ENCODE data around the gene CDC20. TPM values are rescaled to one million over a fixed set of nuclear protein-coding genes. Genes with fewer than 3 reads are reported as not detected.

CDC20 gene
- 1.4 TPM for total RNA-seq (ENCODE audit: insufficient read depth, low replicate concordance)

DNA sequence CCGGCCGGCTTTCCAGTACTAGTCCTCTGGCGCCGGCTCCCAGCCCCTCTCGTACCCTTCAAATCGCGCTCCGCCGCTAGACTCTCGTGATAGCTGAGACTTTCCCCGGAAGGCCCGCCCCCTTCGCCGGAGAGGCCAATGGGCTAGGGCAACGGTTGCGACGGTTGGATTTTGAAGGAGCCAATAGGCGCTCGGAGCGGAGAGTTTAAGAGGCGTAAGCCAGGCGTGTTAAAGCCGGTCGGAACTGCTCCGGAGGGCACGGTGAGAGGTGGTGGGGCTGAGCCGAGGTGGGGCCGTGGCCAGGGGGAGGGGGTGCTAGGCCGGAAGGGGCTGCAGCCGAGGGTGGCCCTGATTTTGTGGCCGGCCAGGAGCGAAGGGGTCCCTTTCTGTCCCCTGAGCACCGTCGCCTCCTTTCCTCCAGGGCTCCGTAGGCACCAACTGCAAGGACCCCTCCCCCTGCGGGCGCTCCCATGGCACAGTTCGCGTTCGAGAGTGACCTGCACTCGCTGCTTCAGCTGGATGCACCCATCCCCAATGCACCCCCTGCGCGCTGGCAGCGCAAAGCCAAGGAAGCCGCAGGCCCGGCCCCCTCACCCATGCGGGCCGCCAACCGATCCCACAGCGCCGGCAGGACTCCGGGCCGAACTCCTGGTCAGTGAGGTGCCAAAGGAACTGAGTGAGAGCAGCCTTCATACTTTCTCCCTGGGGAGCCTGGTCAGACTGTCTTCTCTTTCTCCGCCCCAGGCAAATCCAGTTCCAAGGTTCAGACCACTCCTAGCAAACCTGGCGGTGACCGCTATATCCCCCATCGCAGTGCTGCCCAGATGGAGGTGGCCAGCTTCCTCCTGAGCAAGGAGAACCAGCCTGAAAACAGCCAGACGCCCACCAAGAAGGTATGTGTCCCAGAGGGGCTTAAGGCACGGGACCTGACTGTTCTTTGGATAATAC, at the start of gene CDC20:
TSS of gene CDC20 (plus strand) at position 236 of the 948 bp plus-strand sequence. CDS start at position 471, 235 bp downstream.
- peak; percentile 99 for DNase-seq (ENCODE audit: low spot score)

DNA sequence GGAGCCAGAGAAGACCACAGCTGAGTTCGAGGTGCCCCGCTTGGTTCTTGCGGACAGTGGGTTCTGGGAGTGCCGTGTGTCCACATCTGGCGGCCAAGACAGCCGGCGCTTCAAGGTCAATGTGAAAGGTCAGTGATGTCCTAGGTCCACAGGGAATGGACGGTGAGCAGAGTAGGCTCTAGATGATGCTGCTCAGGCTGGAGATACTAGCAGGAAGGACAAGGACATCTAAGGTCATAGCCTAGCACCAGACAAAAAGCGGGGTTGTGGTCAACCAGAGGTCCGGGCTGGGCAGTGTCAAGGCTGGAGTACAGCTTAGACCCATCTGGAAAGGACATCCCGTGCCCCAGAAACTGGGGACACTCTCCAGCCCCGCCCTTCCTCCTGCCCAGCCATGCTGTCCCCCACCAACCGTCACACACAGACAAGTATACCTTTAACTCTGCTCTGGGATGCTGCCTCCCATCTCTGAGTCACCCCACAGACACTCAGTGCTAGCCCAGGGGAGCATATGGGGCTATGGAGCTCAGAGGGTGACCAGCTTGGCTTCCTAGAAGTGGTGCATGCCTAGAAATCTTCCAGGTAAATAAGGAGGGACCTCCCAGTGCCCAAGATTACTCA, 49.3 kb upstream of the CDC20 start:
- DNase-seq (ENCODE audit: low spot score) = no peak

DNA sequence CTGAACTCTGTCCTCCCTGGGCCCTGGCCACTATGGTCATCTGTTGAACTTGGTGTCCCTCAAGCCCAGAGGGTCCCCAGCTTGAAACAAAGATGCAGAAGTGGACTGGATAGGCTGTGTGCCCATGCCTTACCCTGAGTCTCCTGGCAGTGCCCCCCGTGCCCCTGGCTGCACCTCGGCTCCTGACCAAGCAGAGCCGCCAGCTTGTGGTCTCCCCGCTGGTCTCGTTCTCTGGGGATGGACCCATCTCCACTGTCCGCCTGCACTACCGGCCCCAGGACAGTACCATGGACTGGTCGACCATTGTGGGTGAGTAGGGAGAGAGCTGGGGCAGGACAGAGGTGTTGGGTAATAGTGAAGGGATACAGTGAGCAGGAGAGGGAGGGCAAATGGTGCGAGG, 47.3 kb upstream of the CDC20 start:
- DNase-seq (ENCODE audit: low spot score) = no peak

DNA sequence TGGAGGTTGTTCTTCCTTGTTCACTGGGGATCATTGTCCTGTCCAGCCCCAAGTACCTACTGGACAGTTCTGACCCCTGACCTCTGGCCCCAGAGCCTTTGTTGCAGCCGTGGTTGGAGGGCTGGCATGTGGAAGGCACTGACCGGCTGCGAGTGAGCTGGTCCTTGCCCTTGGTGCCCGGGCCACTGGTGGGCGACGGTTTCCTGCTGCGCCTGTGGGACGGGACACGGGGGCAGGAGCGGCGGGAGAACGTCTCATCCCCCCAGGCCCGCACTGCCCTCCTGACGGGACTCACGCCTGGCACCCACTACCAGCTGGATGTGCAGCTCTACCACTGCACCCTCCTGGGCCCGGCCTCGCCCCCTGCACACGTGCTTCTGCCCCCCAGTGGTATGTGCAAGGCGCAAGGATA, 46.6 kb upstream of the CDC20 start:
- no peak for DNase-seq (ENCODE audit: low spot score)

- DNase-seq (ENCODE audit: low spot score) = no peak
Measured at GRCh38 chr1:43312663-43313515, 45.9 kb upstream of the CDC20 start.

DNA sequence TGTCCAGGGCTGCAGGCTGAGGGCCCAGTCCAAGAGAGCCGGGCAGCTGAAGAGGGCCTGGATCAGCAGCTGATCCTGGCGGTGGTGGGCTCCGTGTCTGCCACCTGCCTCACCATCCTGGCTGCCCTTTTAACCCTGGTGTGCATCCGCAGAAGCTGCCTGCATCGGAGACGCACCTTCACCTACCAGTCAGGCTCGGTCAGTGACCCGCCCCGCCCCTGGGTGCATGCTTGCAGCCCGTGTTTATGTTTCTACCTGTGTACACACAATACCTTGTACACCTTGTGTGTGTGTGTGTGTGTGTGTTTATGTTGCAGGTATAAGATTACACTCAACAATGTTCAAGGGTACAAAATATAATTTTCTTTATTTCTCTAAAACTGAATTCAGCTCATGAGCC, 45.0 kb upstream of the CDC20 start:
- DNase-seq (ENCODE audit: low spot score) = no peak

DNA sequence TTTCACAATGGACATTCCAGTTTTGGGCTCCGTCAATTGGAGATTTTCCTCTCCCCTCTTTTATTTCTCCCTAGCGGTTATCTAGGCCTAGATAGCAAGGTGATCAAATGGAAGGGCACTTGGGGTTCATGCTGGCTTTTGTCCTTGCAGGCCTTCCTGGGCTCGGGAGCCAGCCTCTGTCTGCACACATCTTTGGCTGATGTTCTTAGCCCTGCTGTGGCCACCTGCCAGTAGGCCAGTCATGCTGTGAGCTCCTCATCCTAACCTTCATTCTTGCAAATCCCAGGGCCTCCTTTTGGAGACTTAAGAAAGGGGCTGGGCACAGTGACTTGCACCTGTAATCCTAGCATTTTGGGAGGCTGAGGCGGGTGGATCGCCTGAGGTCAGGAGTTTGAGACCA, 44.5 kb upstream of the CDC20 start:
- no peak for DNase-seq (ENCODE audit: low spot score)

DNA sequence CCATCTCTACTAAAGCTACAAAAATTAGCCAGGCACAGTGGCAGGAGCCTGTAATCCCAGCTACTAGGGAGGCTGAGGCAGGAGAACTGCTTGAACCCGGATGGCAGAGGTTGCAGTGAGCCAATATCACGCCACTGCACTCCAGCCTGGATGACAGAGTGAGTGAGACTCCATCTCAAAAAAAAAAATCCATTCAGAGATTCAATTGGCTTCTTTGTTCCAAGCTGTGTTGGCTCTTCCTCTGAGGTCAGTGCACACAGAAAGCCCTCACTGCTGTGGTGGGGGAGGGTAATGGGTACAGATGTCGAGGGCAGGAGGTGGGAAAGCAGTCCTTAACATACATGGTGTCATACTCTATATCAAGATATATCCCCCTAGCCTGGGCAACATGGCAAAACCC, 43.3 kb upstream of the CDC20 start:
- DNase-seq (ENCODE audit: low spot score) = no peak

DNA sequence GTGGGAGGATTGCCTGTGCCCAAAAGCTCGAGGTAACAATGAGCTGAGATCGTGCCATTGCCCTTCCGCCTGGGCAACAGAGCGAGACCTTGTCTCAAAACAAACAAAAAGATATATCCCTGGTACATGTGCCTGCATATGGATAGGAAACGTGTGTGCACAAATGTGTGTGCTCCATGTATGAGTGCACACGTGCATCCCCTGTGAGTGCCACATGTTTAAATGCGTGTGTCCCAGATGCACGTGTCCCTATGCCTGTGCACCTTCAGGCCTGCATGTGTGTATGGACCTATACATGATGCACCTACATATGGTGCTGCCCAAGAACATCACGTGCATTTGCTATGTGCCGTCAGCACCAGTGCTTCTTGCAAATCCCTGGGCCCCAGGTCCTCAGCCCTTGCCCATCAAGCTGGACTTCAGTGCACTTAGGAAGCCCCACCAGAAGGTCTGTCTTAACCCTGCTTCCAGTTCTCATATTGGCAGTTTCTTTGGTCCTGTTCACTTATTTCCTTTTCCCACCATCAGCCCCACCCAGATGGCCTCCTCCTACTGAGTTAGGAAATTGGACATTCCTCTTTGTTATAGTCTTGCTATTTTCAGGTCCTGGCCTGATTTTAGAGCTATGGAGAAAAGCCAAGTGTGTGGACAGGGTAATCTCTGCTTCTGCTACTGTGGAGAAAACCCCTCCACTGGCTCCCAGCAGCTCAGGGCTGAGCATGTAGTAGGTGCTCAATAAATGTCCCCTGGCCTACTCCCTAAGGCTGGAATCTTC, 42.6 kb upstream of the CDC20 start:
- no peak for DNase-seq (ENCODE audit: low spot score)

DNA sequence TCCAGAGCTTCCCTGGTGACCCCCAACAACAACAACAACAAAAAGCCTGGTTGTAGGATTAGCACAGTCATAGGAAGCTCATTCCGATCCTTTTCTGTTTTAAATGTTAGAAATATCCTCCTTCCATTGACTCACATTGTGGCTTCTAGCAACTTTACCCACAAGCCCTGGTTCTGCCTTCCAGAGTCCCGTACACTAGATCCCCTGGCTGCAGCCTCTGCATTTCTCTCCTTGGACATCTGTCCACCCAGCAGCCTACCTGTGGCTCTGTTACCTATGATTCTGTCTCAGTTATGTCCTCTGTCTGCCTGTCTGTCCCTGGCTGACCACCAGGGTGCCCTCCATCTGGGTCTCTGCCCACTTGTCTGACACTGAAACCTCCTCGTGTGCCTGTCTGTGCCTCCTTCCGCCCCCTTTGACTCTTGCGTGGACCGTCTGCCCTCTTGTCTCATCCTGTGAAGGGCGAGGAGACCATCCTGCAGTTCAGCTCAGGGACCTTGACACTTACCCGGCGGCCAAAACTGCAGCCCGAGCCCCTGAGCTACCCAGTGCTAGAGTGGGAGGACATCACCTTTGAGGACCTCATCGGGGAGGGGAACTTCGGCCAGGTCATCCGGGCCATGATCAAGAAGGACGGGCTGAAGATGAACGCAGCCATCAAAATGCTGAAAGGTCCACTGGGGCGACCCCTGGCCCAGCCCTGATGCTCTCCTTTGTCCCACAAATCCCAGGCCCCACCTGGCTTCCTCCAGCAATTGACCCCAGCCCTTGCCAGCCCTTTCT, 41.9 kb upstream of the CDC20 start:
- DNase-seq (ENCODE audit: low spot score) = no peak

DNA sequence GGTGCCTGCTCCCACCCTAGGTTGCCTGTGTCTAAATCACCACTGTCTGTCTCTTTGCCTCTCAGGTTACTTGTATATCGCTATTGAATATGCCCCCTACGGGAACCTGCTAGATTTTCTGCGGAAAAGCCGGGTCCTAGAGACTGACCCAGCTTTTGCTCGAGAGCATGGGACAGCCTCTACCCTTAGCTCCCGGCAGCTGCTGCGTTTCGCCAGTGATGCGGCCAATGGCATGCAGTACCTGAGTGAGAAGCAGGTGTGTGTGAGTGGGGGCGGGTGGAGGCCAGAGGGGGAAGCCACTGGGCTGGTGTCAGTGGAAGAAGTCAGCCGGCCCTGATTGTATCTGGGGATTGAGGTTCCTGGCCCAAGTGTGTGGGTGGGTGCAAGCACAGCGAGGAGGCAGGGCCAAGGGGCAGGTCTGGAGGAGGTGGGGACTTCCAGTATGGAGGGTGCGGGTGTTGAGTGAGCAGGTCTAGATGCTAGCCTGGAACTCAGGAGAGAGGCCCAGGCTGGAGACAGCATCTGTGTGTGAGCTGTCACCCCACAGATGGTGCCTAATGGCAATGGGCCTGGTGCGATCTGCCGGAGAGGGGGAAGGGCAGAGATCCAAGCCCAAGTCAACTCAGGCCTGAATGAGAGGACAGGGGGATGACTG, 40.8 kb upstream of the CDC20 start:
- no peak for DNase-seq (ENCODE audit: low spot score)

- no peak for DNase-seq (ENCODE audit: low spot score)
Measured at GRCh38 chr1:43318831-43319230, 40.0 kb upstream of the CDC20 start.

DNA sequence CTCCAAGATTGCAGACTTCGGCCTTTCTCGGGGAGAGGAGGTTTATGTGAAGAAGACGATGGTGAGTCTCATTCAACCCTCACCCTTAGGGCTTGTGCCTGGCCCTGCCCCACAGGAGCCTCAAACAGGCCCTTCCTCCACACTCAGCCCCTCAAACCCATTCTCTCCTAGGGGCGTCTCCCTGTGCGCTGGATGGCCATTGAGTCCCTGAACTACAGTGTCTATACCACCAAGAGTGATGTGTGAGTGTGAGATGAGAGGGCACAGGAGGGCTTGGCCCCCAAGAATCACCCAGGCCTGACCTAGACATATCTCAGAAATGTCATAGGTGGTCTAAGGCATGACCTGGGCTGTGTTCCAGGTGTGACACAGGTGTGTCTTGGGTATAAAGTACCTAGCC, 39.5 kb upstream of the CDC20 start:
- no peak for DNase-seq (ENCODE audit: low spot score)

DNA sequence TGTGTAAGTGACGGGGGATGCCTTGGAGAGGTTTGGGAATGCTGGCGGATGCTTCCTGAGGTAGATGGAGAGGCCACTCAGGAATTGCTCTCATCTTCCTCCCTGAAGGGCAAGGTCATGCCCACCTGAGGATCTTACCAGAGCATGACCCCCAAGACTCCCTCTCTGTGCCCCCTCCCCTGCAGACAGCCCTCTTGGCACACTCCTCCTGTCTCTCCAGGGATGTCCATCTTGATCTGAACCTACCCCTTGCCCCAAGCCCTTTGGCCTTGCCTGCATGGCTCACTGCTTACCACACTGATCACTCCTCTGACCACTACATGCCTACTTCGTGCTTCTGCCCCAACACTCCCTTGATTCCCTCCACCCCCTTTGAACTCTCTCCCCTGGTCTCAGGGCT, 39.0 kb upstream of the CDC20 start:
- no peak for DNase-seq (ENCODE audit: low spot score)

- DNase-seq (ENCODE audit: low spot score) = no peak
Measured at GRCh38 chr1:43321331-43321891, 37.4 kb upstream of the CDC20 start.

DNA sequence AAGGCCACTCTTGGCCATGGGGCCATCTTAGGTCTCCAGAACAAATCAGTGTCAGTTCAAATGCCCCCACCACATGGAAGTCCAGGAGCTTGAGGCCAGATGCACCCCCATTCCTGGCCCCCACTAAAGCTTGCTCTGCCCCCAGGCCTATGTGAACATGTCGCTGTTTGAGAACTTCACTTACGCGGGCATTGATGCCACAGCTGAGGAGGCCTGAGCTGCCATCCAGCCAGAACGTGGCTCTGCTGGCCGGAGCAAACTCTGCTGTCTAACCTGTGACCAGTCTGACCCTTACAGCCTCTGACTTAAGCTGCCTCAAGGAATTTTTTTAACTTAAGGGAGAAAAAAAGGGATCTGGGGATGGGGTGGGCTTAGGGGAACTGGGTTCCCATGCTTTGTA, 36.3 kb upstream of the CDC20 start:
- DNase-seq (ENCODE audit: low spot score) = no peak

DNA sequence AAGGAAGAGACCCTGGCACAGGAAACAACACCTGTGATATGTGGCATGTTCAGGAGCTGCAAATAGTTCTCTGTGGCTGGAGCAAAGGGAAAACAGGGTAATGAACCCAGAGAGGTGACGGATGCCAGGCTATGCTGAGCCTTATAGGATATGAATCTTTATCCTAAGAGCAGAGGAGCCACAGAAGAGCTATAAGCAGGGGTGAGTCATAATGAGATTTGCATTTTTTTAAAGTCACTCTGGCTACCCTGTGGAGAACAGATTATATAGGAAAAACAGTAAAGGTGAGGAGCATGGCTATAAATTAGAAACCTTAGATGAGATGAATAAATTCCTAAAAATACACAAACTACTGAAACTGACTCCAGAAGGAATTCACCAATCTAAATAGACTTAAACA, 34.0 kb upstream of the CDC20 start:
- DNase-seq (ENCODE audit: low spot score) = no peak

DNA sequence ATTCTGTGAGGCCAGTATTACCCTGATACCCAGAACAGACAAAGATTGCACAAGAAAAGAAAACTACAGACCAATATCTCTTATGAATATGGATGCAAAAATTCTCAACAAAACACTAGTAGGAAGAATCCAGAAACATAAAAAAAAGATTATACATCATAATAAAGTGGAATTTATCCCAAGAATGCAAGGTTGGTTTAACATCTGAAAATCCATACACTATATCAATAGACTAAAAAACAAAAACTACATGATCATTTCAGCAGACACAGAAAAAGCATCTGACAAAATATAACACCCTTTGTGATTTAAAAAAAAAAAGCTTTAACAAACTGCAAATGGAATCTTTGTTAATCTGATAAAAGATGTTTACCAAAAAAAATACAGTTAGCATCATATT, 33.4 kb upstream of the CDC20 start:
- DNase-seq (ENCODE audit: low spot score) = no peak

DNA sequence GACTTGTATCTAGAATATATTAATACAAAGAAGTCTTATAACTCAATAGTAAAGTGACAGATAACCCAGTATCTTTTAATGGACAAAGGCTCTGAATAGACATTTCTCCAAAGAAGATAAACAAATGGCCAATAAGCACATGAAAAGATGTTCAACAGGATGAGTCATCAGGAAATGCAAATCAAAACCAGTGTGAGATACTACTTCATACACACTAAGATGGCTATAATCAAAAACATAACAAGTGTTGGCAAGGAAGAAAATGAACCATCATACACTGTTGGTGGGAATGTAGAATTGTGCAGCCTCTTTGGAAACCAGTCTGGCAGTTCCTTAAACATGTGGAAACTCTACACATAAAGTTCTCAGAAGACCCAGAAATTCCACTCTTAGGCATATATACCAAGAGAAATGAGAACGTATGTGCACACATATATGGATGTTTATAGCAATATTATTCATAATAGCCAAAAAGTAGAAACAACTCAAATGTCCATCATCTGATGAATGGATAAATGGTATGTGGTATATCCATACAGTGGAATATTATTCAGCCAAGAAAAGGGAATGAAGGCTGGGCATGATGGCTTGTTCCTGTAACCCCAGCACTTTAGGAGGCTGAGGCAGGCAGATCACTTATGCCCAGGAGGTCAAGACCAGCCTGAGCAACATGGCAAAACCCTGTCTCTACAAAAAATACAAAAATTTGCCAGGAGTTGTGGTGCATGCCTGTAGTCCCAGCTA, 31.1 kb upstream of the CDC20 start:
- no peak for DNase-seq (ENCODE audit: low spot score)

All from umbilical cord (tissue), 2 donors.